Neural cell (in vitro differentiated cells): Measurements from ENCODE around the gene TEKT5. TPM values are rescaled to one million over a fixed set of nuclear protein-coding genes. Genes with fewer than 3 reads are reported as not detected.

Experiments used
- H2AFZ ChIP-seq: fragments of 200-600, 300-800 bp; sonication (generic), shearing (Covaris generic); 2 replicates; pipeline ENCODE4 v1.6.0; 2014; ENCODE audit warnings: low read depth, mild to moderate bottlenecking, antibody characterized with exemption, low read length, moderate library complexity
- H3F3A ChIP-seq: fragments of 200-600 bp; shearing (Covaris generic); 2 replicates; pipeline ENCODE4 v1.6.1; 2016; ENCODE audit warnings: mild to moderate bottlenecking, moderate library complexity, mixed read lengths, antibody characterized with exemption, low read length; ENCODE audit not compliant: insufficient read depth, poor library complexity, severe bottlenecking
- H3K27ac ChIP-seq: fragments of 200-600, 300-800 bp; sonication (generic), shearing (Covaris generic); 2 replicates; pipeline ENCODE4 v1.5.1; 2014; ENCODE audit warnings: mild to moderate bottlenecking, low read length, moderate library complexity
- H3K27me3 ChIP-seq: fragments of 300-800, 200-600 bp; sonication (generic), shearing (Covaris generic); 2 replicates; pipeline ENCODE4 v1.6.0; 2014; ENCODE audit warnings: mild to moderate bottlenecking, low read depth, low read length, moderate library complexity; ENCODE audit not compliant: insufficient read depth
- H3K36me3 ChIP-seq: fragments of 300-800, 200-600 bp; sonication (generic), shearing (Covaris generic); 2 replicates; pipeline ENCODE4 v1.5.1; 2014; ENCODE audit warnings: mild to moderate bottlenecking, antibody characterized with exemption, low read length, moderate library complexity; ENCODE audit not compliant: insufficient read depth
- H3K4me2 ChIP-seq: fragments of 300-800, 200-600 bp; sonication (generic), shearing (Covaris generic); 2 replicates; pipeline ENCODE4 v1.6.0; 2014; ENCODE audit warnings: mild to moderate bottlenecking, low read length
- H3K4me3 ChIP-seq: fragments of 300-800, 200-600 bp; sonication (generic), shearing (Covaris generic); 2 replicates; pipeline ENCODE4 v1.5.1; 2014; ENCODE audit warnings: mild to moderate bottlenecking, low read length, moderate library complexity
- H3K79me2 ChIP-seq: fragments of 200-600 bp; shearing (Covaris generic); replicated peaks from 2 replicates; pipeline ENCODE4 v1.6.0; 2014; ENCODE audit warnings: mild to moderate bottlenecking, low read length, moderate library complexity; ENCODE audit not compliant: insufficient read depth
- H3K9ac ChIP-seq: fragments of 300-800, 200-600 bp; sonication (generic), shearing (Covaris generic); 2 replicates; pipeline ENCODE4 v1.6.1; 2016; ENCODE audit warnings: mild to moderate bottlenecking, low read length, mixed read lengths
- H3K9me2 ChIP-seq: fragments of 200-600 bp; shearing (Covaris generic); 2 replicates; pipeline ENCODE4 v1.6.1; 2016; ENCODE audit warnings: mild to moderate bottlenecking, low read length, mixed read lengths; ENCODE audit not compliant: insufficient read depth
- H3K9me3 ChIP-seq: fragments of 200-600, 300-800 bp; sonication (generic), shearing (Covaris generic); 2 replicates; pipeline ENCODE4 v1.6.1; 2016; ENCODE audit warnings: mild to moderate bottlenecking, mixed run types, low read length, moderate library complexity, mixed read lengths
- H4K20me1 ChIP-seq: fragments of 200-600 bp; shearing (Covaris generic); 2 replicates; pipeline ENCODE4 v1.6.1; 2016; ENCODE audit warnings: mild to moderate bottlenecking, mixed run types; ENCODE audit not compliant: insufficient read depth
- CTCF ChIP-seq: fragments of 450-650 bp; IDR thresholded peaks from 2 replicates; pipeline ENCODE4 v1.5.1; 2014; ENCODE audit warnings: antibody characterized with exemption, mild to moderate bottlenecking, moderate library complexity; ENCODE audit not compliant: poor library complexity, severe bottlenecking
- EP300 ChIP-seq: fragments of 450-650 bp; conservative IDR thresholded peaks from 2 replicates; pipeline ENCODE4 v1.6.1; 2014; ENCODE audit warnings: antibody characterized with exemption, mild to moderate bottlenecking, moderate library complexity; ENCODE audit not compliant: poor library complexity, severe bottlenecking
- EZH2 ChIP-seq: fragments of 200-600, 300-800 bp; shearing (Covaris generic), sonication (generic); IDR thresholded peaks from 2 replicates; pipeline ENCODE4 v1.6.1; 2014; ENCODE audit warnings: antibody characterized with exemption, low read length, borderline replicate concordance, mild to moderate bottlenecking; ENCODE audit not compliant: insufficient read depth, poor library complexity, severe bottlenecking
- MXI1 ChIP-seq: fragments of 450-650 bp; conservative IDR thresholded peaks from 2 replicates; pipeline ENCODE4 v1.6.1; 2014; ENCODE audit warnings: antibody characterized with exemption, mild to moderate bottlenecking; ENCODE audit not compliant: poor library complexity, severe bottlenecking
- POLR2AphosphoS5 ChIP-seq: IDR thresholded peaks from 2 replicates; pipeline ENCODE4 v1.6.1; 2012
- RAD21 ChIP-seq: fragments of 450-650 bp; conservative IDR thresholded peaks from 2 replicates; pipeline ENCODE4 v1.6.1; 2014; ENCODE audit warnings: antibody characterized with exemption, mild to moderate bottlenecking, moderate library complexity
- REST ChIP-seq: IDR thresholded peaks from 2 replicates; pipeline ENCODE4 v1.6.1; 2012; ENCODE audit warnings: borderline replicate concordance
- SMC3 ChIP-seq: fragments of 450-650 bp; conservative IDR thresholded peaks from 2 replicates; pipeline ENCODE4 v1.6.1; 2014; ENCODE audit warnings: antibody characterized with exemption, mild to moderate bottlenecking, moderate library complexity; ENCODE audit not compliant: poor library complexity
- TAF1 ChIP-seq: IDR thresholded peaks from 2 replicates; pipeline ENCODE4 v1.6.1; 2012; ENCODE audit warnings: low read depth
- polyA plus RNA-seq: library from polyadenylated mRNA; depleted of rRNA; stranded (reverse); fragments of >200 nt; gene quantifications from 2 replicates; pipeline ENCODE4 v1.2.3, GENCODE V29; 2014

The TEKT5 gene
- polyA plus RNA-seq, 1 donor from 2014 or later = not detected

- H3K27me3 ChIP-seq = no peaks in the 10 kb centered on the region
- no peaks in the 10 kb centered on the region for H3K9me2 ChIP-seq
- H3K9ac ChIP-seq = no peak overlapping the region
- TF ChIP-seq EP300 (no peak), CTCF (no peak), SMC3 (no peak), RAD21 (no peak), TAF1 (no peak), EZH2 (no peak)
- H4K20me1 ChIP-seq = no peaks in the 10 kb centered on the region
- no peak overlapping the region for H3K4me3 ChIP-seq
- H2AFZ ChIP-seq = no peak overlapping the region
- H3K27ac ChIP-seq = no peak overlapping the region
- no peaks in the 10 kb centered on the region for H3K36me3 ChIP-seq
- H3K9me3 ChIP-seq = no peaks in the 10 kb centered on the region
- H3K79me2 ChIP-seq = no peaks in the 10 kb centered on the region
- H3F3A ChIP-seq = no peaks in the 10 kb centered on the region
- no peak overlapping the region for H3K4me2 ChIP-seq
Measured at GRCh38 chr16:10644092-10644491, 50.6 kb downstream of the TEKT5 start.

GRCh38 chr16:10642964-10643363 lies 51.8 kb downstream of the TEKT5 start:
- Histone ChIP-seq H3K36me3 (no peaks in the 10 kb centered on the region), H3F3A (no peaks in the 10 kb centered on the region), H4K20me1 (no peaks in the 10 kb centered on the region), H3K79me2 (no peaks in the 10 kb centered on the region), H3K27me3 (no peaks in the 10 kb centered on the region), H3K4me3 (no peak overlapping the region), H3K9ac (no peak overlapping the region), H3K9me2 (no peaks in the 10 kb centered on the region), H2AFZ (no peak overlapping the region), H3K9me3 (no peaks in the 10 kb centered on the region), H3K27ac (no peak overlapping the region), H3K4me2 (no peak overlapping the region)
- TF ChIP-seq MXI1 (no peak), EP300 (no peak), POLR2AphosphoS5 (no peak), TAF1 (no peak), CTCF (no peak), EZH2 (no peak), RAD21 (no peak), REST (no peak), SMC3 (no peak)
